Stimulated activated CD8-positive, alpha-beta memory T cell treated with anti-CD3 and anti-CD28 coated beads, Interleukin-15, amount 100 ng/mL, for 48 hours (primary cell): ENCODE results near the gene ZXDC.

Source experiments
- DNase-seq, 2 donors: peaks; one replicate each; pipeline ENCODE4 v3.0.0-alpha.2; 2020; ENCODE audit warnings: low read depth in 2 of 2

ZXDC gene

DNA sequence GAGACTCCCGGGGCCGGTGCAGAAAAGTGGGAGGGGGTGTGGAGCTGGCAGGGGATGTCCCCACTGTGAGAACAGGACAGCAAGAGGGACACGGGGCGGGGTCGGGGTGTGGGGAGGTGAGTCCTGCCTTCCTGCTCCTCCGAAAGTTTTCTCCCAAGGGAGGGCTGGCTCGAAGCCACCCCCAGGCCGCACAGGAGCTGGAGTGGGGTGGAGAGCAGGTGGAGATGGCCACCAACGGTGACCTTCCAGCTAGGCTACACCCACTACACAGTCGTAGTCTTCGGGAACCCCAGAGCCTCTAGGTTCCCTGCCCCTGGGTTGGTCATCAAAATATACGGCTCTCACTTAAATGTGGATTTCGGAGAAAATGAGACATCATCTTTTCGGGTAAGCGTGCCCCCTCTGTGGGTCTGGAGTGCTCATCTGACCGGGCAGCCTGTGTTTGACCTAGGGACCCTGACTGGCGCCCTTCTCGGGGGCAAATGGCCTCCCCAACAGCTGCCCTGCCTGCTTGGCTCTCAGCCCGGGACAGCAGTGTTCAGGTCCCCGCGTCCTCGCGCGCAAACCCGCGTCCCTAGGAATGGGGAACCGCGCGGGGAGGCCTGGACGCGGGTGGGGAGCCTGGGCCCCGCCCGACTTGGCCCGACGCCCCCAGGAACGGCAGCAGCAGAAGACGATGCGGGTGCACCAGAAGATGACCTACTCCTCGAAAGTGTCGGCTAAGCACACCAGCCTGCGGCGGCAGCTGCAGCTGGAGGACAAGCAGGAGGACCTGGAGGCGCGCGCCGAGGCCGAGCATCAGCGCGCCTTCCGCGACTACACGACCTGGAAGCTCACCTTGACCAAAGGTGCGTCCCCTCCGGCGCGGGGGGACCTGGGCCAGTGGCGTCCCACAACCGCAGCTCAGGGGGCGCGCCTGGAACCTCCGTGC lies 59.8 kb downstream of the ZXDC start:
- DNase-seq: no peak

DNA sequence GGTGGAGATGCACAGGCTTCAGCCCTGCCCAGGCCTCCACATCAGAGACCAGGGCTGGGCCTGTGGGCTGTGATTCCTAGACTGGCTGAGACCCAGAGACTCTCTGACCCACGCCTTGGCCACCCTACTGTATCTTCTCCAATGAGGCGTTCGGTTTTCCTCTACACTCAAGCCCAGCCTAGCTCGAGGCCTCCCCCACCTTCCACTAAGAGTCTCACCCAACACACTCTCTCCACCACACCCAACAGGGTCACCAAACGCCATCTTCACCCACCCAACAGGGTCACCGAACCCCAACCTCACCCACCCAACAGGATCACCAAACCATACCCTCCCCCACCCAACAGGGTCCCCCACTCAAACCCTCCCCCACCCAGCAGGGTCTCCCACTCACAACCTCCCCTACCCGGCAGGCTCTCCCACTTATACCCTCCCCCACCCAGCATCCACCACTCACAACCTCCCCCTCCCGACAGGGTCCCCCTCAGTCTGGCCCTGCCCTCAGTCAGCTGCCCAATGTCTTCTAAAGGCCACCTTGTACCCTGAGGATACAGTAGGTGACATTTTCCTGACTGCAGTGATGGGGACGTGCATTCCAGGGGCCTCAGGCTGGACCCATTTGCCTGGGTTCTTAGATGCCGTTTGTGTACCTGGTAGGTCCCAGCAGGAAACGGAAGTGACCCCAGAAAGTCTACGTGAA lies 60.6 kb downstream of the ZXDC start:
- DNase-seq: no peak

DNA sequence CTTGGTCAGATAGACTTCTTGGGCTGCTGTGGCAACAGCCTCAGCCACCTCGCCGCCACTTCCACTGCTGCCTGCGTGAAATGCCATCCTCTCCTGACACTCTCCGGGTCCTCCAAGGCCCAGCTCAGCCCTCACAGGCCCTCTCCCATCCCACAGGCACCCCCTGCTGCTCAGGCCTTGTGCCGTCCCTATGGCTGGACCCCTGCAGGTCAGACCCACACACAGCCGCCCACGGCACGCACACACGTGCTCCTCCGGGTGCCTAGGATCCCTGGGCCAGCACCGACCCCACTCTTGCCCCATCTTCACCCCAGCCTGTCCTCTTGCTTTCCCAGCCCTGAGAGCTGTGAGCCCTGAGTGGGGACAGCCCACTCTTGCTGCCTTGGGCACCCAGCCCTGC lies 61.3 kb downstream of the ZXDC start:
- no peak for DNase-seq

DNA sequence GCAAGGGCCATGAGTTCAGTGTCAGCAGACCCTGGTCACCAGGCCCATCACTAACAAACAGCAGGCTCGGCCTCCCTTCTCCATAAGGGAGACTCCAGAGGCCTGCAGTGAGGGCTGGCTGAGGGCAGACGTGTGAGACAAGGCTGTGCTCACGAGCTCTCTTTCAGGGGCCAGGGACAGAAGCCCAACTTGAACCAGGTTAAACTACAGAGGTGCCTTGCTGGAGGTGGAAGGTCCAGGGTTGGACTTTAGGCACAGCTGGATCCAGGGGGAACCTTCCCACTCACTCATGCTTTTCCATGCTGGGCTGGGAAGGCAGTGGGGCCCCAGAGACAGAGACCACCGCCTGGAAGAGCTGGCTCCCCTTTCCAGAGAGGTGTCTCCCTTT lies 62.0 kb downstream of the ZXDC start:
- no peak for DNase-seq

DNA sequence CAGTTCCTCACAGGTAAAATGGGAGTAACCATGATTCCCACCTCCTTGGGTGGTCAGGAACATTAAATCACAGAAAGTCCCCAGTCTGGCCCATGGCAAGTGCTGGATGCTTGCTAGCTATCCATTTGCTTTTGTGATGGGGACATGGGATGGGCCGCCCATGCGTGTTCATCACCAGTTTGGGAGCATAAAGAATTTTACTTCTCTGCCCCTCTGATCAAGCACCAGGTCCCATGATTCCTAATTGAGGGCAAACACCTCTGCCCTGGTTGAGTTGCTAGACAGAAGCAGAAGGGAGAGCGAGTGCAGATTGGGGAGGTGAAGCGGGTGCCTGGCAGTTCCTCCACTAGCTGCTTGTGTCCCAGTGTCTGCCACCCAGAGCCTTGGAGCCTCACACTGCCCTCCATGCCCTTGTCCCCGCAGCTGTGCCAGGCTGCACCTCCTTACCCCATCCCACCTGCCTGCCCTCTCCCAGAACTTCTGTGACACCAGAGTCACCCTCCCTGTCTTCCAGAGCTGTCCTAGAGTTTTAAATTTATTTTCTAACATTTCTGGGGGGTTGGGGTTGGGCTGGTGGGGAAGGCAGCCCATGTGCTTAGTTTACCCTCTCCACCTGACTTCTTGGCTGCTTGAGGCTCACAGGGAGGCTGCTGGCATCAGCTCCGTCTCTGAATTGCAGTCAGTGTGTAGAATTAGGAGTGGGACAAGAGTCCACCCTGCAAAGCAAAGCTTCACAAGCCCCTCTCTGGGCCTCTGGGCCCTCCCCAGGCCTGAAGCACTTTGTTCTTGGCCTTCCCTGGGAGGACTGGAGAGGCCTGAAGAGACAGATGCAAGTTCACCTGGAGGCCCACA lies 62.6 kb downstream of the ZXDC start:
- DNase-seq: no peak

DNA sequence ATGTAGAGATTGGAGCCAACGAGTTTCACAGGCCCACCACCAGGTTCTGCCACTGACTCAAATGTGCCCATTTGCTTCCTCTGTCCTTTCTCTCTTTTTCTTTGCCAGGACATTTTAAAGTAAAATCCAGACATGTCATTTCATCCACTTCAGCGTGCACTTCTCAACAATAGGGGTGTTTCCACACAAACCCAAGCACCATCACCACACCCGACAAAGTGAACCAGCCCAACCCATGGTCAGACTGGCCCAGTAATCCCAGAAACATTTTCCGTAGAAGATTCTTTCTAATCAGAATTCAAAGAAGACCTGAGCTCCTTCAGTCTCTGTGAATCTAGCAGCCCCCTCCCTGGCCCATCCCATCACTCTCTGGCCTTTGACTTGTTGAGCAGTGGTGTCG lies 67.6 kb downstream of the ZXDC start:
- no peak for DNase-seq

DNA sequence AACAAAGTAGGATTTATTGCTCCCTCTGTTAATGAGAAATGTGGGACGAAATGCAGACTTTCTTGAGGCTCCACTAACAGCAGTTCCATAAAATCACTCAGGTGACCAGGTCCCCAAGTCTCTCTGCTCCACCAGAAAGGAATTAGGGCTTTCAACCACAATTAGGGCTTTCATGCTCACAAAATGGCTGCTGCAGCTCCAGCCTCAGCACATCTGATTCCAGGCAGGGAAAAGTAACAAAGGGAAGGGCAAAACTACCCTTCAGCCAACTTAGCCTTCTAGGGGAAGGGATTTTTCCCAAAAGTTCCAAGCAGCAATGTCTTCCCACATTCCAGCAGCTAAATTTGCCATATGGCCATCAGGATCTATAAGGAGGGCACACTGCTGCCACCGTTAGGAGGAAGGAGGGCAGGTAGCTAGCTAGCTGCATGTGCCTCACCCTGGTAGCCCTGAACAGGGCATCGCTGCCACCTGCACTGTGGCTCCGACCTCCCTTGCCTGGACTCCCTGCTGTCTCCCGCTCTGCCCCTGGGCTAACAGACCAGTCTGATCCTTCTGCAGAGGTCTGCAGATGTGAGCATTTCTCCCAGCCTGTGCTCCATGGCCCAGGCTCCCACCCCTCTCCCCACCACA lies 68.2 kb downstream of the ZXDC start:
- no peak for DNase-seq

DNA sequence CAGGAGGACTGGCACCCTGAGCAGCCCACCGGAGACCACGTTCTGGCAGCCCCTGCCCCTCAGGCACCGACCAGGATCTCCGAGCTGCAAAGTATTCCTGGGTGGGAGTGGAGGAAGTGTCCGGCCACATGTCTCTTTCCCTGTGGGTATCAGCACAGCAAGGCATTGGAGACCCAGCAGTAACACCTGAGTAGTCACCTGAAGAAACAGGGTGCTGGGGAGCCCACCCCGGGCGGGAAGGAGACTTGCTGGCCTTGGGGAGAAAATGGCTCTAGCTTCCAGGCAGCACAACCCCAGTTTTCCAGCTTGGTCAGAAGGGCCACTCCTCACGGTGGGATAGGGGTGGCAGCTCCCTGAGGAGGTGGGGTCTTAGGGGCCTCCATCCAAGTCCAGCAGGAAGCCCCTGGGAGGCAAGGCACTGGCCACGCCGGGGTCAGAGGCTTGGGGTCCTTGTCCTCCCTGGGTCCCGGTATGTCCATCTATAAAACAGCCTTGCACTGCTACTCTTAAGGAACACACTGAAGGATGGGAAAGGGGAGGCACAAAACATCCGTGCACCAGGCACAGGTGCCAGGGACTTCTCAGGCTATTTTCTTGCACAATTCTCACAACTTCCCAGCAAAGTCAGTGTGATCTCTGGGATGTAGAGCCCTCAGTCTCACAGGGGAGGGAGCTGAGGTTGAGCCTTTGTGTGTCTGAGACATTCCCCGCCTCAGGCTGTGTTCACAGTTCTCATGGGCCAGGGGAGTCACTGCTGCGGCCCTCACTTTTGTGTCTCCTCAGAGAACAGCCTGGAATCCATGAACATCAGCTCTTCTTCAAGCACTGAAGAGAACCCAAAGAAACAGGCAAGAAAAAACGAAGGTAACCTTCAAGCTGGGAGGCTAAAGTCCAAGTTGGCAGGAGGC lies 69.0 kb downstream of the ZXDC start:
- DNase-seq: no peak

DNA sequence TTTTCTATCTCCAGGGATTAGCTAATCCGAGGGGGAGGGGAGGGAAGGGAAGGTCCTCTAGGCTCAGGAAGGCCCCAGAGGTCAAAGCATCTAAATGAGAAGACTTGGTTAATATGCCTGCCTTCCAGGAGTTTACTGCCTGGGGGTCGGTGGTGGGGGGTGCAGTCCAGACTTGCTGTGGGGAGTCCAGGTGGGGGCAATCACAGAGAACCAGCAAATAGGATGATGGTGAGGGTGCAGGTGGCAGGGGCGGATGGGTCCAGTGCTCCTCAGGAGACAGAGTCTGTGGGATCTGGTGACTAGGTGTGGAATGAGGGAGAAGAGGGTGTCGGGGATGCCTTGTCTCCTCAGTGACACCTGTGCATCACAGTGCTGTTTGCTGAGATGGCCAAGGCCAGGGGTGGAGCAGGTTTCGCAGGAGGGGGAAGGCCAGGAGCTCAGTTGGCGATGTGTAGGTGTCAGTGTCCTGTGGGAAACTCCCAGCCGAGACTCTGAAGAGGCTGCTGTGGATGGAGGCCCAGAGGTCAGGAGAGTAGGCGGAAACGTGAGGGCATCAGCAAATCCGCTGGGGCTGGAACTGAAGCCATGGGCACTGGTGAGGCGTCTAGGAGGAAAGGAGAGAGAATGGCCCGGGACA lies 72.9 kb downstream of the ZXDC start:
- no peak for DNase-seq

DNA sequence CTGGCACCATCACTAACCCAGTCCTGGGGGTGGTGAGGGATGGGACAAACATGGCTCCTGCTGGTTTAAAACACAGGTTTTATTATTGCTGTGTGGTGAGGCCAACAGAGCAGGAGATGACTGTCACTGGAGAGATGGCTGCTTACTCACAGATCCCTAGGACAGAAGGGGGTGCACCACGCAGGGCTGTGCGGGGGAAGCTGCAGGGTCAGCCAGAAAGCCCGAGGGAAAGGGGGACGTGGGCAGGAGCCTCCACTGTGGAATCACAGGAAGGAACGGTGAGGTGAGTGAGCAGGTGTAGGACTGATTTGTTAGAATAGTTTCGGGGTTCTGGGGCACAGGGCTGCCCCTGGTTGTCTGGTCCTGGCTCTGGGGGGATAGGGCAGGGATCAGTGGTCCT lies 73.5 kb downstream of the ZXDC start:
- no peak for DNase-seq

DNA sequence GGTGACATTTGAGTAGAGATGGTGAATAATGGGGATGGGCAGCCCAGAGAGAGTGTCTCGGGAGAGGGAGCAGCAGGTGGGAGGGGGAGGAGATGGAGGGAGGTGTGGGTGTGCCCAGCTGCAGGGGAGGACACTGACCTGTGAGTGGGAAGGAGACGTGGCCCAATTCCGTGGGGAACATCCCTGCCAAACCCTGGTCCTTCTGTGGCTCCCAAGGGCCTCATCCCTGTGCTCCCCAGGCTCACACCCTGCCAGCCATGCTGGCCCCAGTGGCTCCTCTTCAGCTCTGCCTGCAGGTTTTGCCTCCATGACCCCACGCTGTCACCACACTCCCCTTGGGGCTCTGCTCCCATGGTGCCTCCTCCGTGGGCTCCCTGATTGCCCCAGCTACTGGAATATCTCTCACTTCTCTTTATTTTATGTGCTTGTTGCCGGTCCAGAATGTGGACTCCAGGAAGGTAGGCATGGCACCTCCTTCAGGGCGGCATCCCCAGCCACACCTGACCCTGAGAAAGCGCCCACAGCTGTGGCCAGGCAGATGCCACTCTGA lies 74.0 kb downstream of the ZXDC start:
- DNase-seq: no peak

DNA sequence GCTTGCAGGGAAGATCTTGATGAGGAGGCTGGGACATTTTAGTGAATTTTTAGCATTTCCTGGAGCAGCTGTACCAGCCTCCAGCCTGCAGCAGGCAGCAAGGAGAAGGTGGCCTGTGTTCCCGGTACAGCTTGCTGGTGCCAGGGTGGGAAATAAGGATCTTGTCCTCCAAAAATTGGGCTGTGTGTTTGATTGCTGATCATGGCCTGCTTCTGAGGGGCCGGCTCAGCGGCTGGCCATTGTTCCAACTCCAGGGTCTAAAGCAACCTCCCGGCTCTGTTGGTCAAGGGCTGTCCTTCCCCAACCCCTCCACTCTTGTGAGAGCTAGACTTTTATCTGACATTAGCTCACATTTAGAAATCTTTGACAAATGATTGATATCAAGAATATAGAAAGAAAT lies 75.9 kb downstream of the ZXDC start:
- no peak for DNase-seq

DNA sequence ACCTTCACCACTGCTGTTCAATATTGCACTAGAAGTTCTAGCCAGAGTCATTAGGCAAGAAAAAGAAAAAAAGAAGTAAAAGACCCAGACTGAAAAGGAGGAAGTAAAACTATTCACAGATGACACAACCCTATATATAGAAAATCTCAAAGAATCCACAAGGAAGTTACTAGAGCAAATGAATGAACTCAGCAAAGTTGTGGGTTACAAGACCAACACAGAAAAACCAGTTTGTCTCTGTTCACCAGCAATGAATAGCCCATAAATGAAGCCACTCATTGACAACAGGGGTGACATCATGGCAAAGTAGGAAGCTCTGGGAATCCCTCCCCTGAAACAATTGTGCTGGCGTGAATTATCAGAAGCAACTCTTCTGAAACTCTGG lies 76.3 kb downstream of the ZXDC start:
- DNase-seq: no peak

DNA sequence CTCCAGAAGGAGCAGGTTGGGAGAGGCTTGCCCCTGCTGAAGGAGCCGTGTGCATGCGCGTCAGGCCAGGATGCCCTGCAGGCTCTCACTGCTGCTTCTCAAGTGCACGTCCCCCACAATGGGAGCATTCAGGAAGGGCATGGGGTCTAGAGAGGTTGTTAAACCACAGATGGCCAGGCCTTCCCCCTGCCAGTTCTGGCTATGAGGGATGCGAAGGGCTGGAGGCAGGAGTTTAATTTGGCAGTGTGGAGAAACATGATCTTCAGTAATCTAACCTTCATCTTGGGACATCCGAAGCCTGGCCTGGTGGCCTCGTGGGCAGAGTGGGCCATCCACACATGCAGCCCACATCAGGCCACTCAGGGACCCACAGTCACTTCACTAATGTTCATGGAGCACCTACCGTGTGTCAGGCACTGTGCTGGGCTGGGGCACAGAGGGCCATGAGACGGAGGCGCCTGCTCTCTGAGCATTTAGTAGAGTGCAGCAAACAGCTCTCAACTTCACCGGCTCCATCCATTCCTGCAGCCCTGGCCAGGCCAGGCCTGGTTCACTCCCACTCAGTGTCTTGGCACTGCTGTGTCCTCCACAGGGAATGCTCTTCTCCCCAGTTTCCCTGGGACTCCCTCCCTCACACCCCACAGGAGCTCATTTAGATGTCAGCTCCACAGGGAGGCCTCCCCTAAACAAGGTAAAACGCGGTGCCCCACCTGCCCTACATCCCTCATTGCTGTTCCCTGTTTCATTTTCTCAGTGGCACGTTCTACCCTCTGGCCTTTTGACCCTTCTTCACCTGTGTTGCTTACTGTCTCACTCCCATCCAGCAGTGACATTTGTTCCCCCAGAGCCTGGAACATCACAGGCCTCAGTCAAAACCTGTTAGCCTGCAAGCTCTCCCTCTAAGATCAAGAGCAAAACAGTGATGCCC lies 77.0 kb downstream of the ZXDC start:
- no peak for DNase-seq

DNA sequence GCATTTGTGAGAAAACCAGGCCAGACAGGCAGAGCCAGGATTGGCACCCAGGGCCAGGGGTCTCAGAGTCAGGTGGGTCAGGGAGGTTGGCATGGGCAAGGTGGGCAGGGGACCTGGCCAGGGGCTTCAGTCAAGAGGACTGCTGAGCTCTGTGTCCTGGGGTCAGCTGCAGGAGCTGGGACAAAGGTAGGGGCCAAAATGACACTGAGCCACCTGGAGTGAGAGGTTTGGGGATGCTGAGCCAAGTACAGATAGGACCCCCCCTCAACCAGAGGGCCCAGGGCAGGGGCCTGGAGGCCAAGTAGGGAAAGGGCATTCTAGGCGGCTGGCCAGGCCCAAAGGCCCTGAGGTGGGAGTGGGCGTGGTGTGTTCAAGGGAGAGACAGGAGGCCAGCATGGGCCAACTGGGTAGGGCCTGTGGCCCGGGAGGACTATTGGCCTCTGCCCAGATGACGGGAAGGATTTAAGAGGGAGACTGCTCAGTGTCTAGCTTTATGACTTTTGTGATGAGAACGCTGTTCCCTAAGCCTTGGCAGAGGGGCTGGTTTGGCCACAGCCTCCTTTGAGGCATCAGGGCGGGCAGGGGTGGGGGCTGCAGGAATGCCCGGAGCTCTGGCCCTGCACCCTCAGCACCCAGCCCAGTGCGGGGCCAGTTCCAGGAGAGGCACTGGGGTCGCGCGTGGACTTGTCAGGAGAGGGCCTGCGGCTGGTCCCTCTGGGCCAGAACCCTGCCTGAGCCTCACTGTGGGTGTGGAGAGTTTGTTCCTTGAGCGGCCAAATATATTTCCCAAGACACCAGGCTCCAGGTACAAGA lies 77.9 kb downstream of the ZXDC start:
- DNase-seq: no peak

DNA sequence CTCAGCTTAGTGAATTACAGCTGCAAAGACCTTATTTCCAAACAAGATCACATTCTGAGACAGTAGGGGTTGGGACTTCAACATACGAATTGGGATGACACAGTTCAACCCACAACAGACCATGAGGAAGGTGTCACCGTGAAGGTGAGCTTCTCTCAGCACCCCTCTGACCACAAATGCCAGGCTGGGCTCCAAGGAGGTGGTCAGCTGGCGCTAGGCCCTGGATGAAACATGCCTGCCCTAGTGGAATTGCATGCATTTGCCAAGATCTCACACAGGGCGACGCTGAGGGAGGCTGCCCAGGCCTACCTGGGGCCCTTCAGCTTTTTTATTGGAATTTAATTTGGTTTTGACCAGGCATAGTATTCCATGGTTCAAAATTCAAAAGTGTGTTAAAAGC lies 79.2 kb downstream of the ZXDC start:
- no peak for DNase-seq

DNA sequence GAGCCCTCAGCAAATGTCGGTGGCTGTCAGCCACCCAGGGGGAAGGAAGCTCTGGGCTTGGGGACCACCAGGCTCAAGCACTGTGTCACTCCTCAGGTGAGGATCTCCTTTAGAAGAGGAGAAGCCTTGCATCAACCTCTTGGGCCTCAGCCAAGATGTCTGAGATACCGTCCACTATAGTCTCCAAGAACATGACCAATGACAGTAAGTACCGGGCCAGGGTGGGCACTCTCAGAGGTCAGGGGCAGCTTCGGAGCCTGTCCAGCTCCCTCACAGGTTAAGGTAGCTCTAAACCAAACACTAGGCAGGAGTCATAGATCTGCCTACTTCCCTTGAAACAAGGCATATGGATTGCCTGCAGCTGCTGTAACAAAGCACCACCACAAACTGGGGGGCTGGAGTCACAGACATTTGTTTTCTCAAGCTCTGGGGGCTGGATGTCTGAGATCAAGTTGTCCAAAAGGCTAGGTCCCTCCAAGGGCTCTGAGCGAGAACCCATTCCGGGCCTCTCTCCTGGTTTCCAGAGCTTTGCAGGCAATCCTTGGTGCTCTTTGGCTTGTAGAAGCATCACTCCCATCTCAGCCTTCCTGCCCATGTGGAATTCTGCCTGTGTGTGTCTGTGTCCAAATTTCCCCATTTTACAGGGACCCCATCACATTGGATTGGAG lies 79.7 kb downstream of the ZXDC start:
- DNase-seq: no peak

DNA sequence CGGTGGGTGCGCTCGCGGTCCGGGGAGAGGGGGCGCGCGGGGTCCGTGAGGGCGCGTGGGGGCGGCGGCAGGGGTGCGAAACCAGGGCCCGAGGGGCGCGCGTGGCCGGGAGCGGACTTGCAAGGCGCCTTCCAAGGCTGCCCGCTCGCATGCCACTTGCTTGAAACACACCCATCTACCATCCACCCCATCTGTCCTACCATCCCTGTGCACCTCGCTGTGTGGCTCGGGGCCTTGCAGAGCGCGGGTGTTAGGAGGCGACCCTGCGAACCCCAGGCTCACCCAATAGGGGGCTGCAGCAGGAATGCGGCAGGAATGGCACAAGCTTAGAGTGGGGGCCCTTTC lies 80.7 kb downstream of the ZXDC start:
- DNase-seq: no peak
